OCI-LY1 (cell line): ENCODE results near the gene TP73.

Source experiments
- H2AFZ ChIP-seq: fragments of 200-600 bp; sonication (generic), shearing (Covaris generic); 2 replicates; pipeline ENCODE4 v1.6.0; 2014; ENCODE audit warnings: antibody characterized with exemption, mild to moderate bottlenecking, low read length
- H3F3A ChIP-seq: fragments of 200-600 bp; sonication (generic), shearing (Covaris generic); 2 replicates; pipeline ENCODE4 v1.6.0; 2014; ENCODE audit warnings: mild to moderate bottlenecking, antibody characterized with exemption, low read length, moderate library complexity; ENCODE audit not compliant: insufficient read depth
- H3K27ac ChIP-seq: fragments of 200-600 bp; sonication (generic); 2 replicates; pipeline ENCODE4 v1.5.1; 2014; ENCODE audit warnings: low read length, mixed run types, mild to moderate bottlenecking, low read depth; ENCODE audit not compliant: poor library complexity, severe bottlenecking
- H3K27me3 ChIP-seq: fragments of 200-600 bp; sonication (generic); 2 replicates; pipeline ENCODE4 v1.6.0; 2014; ENCODE audit warnings: antibody characterized with exemption, mild to moderate bottlenecking, low read length, moderate library complexity; ENCODE audit not compliant: insufficient read depth
- H3K36me3 ChIP-seq: fragments of 200-600 bp; sonication (generic); 2 replicates; pipeline ENCODE4 v1.6.1; 2014; ENCODE audit warnings: mild to moderate bottlenecking, antibody characterized with exemption, low read length, moderate library complexity, mixed read lengths; ENCODE audit not compliant: insufficient read depth
- H3K4me1 ChIP-seq: fragments of 200-600 bp; sonication (generic); 2 replicates; pipeline ENCODE4 v1.5.1; 2014; ENCODE audit warnings: mild to moderate bottlenecking, low read length, moderate library complexity; ENCODE audit not compliant: insufficient read depth, severe bottlenecking
- H3K4me2 ChIP-seq: fragments of 200-600 bp; sonication (generic), shearing (Covaris generic); 2 replicates; pipeline ENCODE4 v1.6.1; 2014; ENCODE audit warnings: low read length
- H3K4me3 ChIP-seq: fragments of 200-600 bp; sonication (generic); 2 replicates; pipeline ENCODE4 v1.5.1; 2014; ENCODE audit warnings: low read length, low read depth, mild to moderate bottlenecking, mixed read lengths; ENCODE audit not compliant: poor library complexity, severe bottlenecking
- H3K79me2 ChIP-seq: fragments of 200-600 bp; shearing (Covaris generic); 2 replicates; pipeline ENCODE4 v1.6.1; 2016; ENCODE audit warnings: mixed run types, low read length, mixed read lengths; ENCODE audit not compliant: insufficient read depth
- H3K9ac ChIP-seq: fragments of 200-600 bp; sonication (generic), shearing (Covaris generic); 2 replicates; pipeline ENCODE4 v1.6.1; 2014; ENCODE audit warnings: mild to moderate bottlenecking, low read length, mixed read lengths
- H3K9me2 ChIP-seq: fragments of 200-600 bp; sonication (generic), shearing (Covaris generic); 2 replicates; pipeline ENCODE4 v1.6.1; 2014; ENCODE audit warnings: low read depth, mild to moderate bottlenecking, low read length, mixed read lengths
- H3K9me3 ChIP-seq: fragments of 200-600 bp; shearing (Covaris generic); 2 replicates; pipeline ENCODE4 v1.6.1; 2014; ENCODE audit warnings: low read length, mixed read lengths
- H4K20me1 ChIP-seq: fragments of 200-600 bp; sonication (generic), shearing (Covaris generic); 2 replicates; pipeline ENCODE4 v1.6.0; 2016; ENCODE audit warnings: mild to moderate bottlenecking, low read length; ENCODE audit not compliant: insufficient read depth
- EZH2 ChIP-seq: fragments of 200-600 bp; sonication (generic), shearing (Covaris generic); IDR thresholded peaks from 2 replicates; pipeline ENCODE4 v1.8.0; 2017; ENCODE audit warnings: borderline replicate concordance, mixed run types, mild to moderate bottlenecking, antibody characterized with exemption, low read length, moderate library complexity, mixed read lengths
- TF ChIP-seq, protein P1 (sequence below): fragments of 200-600 bp; sonication (generic), shearing (Covaris generic); IDR thresholded peaks from 2 replicates; pipeline ENCODE4 v1.5.1; 2017; ENCODE audit warnings: mild to moderate bottlenecking, antibody characterized with exemption, low read length, moderate library complexity, mixed read lengths

The TP73 gene

DNA sequence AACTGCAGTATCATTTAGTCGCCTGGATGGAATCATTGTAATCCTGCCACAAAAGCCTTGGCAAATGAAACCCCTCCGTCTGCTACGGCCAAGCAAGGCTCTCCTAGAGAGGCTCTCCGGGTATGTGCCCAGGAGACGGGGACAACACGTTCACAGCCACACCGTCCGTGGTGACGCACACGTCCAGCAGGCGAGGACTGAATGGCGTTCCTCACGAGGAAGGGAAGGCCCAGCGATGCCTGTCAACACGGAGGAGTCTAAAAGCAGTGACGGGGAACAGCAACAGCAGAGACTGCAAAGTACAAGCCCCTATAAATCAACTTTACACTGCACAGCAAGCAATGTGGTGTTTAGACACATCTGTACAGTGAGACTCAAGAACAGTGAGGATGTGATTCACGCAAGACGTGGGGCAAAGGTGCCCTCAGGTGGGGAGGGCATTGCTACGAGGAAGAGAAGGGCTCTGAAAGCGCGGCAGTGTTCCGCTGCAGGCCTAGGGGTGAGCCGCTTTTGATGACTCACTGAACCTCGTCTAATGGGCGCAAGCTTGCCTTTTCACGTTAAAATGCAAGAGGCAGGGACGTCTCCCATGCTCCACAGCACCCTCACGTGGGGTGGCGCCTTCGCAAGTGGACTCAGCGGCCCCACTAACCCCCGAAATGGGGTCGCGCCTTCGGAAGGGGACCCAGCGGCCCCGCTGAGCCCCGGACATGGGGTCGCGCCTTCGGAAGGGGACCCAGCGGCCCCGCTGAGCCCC is 9.2 kb upstream of the TP73 start:
- Histone ChIP-seq H3K79me2 (no peaks in the 10 kb centered on the region), H3K4me3 (no peak overlapping the region), H3K9me2 (no peaks in the 10 kb centered on the region), H3K4me2 (no peak overlapping the region), H3K27ac (no peak overlapping the region), H3K36me3 (peaks cover 27% of the 10 kb centered on the region; the same call in 1 of the 2 replicates), H3K9me3 (no peaks in the 10 kb centered on the region), H3K27me3 (no peaks in the 10 kb centered on the region), H2AFZ (no peak overlapping the region), H3F3A (no peaks in the 10 kb centered on the region), H3K9ac (no peak overlapping the region), H4K20me1 (no peaks in the 10 kb centered on the region), H3K4me1 (peaks cover under 1% of the 10 kb centered on the region)
- TF ChIP-seq, protein P1, sequence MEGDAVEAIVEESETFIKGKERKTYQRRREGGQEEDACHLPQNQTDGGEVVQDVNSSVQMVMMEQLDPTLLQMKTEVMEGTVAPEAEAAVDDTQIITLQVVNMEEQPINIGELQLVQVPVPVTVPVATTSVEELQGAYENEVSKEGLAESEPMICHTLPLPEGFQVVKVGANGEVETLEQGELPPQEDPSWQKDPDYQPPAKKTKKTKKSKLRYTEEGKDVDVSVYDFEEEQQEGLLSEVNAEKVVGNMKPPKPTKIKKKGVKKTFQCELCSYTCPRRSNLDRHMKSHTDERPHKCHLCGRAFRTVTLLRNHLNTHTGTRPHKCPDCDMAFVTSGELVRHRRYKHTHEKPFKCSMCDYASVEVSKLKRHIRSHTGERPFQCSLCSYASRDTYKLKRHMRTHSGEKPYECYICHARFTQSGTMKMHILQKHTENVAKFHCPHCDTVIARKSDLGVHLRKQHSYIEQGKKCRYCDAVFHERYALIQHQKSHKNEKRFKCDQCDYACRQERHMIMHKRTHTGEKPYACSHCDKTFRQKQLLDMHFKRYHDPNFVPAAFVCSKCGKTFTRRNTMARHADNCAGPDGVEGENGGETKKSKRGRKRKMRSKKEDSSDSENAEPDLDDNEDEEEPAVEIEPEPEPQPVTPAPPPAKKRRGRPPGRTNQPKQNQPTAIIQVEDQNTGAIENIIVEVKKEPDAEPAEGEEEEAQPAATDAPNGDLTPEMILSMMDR: no peak
- no peak for TF ChIP-seq EZH2

DNA sequence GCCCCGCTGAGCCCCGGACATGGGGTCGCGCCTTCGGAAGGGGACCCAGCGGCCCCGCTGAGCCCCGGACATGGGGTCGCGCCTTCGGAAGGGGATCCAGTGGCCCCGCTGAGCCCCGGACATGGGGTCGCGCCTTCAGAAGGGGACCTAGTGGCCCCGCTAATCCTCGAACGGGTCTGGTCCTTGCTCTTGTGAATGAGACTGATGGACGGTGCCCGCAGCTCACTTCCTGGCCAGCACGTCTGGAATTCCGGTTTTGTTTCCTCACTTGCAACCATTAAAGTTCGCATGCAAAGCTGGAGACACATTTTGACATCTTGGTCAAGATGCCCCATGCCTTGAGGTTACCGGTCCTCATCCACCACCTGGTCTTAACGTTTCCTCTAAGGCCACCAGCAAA is 8.0 kb upstream of the TP73 start:
- Histone ChIP-seq H3K27ac (no peak overlapping the region), H3F3A (no peaks in the 10 kb centered on the region), H3K9ac (no peak overlapping the region), H3K4me1 (peaks cover 12% of the 10 kb centered on the region), H3K27me3 (no peaks in the 10 kb centered on the region), H3K4me3 (no peak overlapping the region), H4K20me1 (no peaks in the 10 kb centered on the region), H3K36me3 (peaks cover 20% of the 10 kb centered on the region; the same call in 1 of the 2 replicates), H3K79me2 (no peaks in the 10 kb centered on the region), H3K4me2 (no peak overlapping the region), H3K9me2 (no peaks in the 10 kb centered on the region), H2AFZ (no peak overlapping the region), H3K9me3 (no peaks in the 10 kb centered on the region)
- TF ChIP-seq, protein P1: no peak
- TF ChIP-seq EZH2: no peak

DNA sequence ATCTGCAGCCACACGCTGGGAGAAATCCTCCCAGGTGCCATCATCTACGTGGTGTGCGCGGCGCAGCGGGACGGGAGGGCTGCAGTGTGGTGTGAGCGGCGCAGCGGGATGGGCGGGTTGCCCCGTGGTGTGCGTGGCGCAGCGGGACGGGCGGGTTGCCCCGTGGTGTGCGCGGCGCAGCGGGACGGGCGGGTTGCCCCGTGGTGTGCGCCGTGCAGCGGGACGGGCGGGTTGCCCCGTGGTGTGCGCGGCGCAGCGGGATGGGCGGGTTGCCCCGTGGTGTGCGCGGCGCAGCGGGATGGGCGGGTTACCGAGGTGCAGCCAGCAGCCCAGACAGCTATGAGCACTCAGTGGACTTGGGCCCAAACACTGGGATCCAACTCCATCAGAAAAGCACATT is 7.1 kb upstream of the TP73 start:
- H3K4me1 ChIP-seq: peaks cover 14% of the 10 kb centered on the region
- no peaks in the 10 kb centered on the region for H3K79me2 ChIP-seq
- TF ChIP-seq EZH2: no peak
- TF ChIP-seq, protein P1: no peak
- H3K27me3 ChIP-seq: no peaks in the 10 kb centered on the region
- no peak overlapping the region for H3K9ac ChIP-seq
- no peaks in the 10 kb centered on the region for H3K9me2 ChIP-seq
- H3K36me3 ChIP-seq: peaks cover 20% of the 10 kb centered on the region; the same call in 1 of the 2 replicates
- no peak overlapping the region for H3K27ac ChIP-seq
- H3K4me3 ChIP-seq: no peak overlapping the region
- no peak overlapping the region for H3K4me2 ChIP-seq
- no peak overlapping the region for H2AFZ ChIP-seq
- H4K20me1 ChIP-seq: no peaks in the 10 kb centered on the region
- no peaks in the 10 kb centered on the region for H3F3A ChIP-seq
- H3K9me3 ChIP-seq: no peaks in the 10 kb centered on the region
